Measurements from ENCODE around the gene IGIP.

DNA sequence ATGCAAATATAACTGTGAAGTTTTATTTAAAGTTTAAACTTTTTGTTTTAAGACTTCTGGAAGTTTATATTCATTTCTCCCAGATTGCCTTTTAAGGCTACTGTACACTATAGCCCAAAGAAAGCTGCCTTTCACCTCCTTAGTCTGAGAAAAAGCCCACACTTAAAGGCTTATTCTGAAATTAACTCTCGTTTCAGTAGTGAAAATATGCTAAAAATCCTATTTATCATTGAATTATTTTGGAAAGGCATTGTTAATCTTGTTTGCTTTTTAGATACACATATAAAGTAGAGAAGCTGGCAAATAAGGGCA, 15.1 kb upstream of the IGIP start:
- TF ChIP-seq YY1 (IDR thresholded peaks at IDR 0.05; ENCODE audit: insufficient read depth, insufficient read length) (no peak), ZNF274 (IDR thresholded peaks at IDR 0.05; ENCODE audit: low read depth, low read length) (no peak), SUZ12 (IDR thresholded peaks at IDR 0.05; ENCODE audit: extremely low read depth, insufficient read depth, insufficient read length) (no peak)

Measured in NT2/D1 (cell line).